Fibroblast of gingiva (primary cell): ENCODE results near the gene MRPS22.
"Not testable (repeated sequence)": the region's sequence is repeated elsewhere in the genome, so short reads cannot be mapped to it uniquely, and the experiment has no call there.

Experiments
- DNase-seq: peaks from one replicate; pipeline ENCODE4 v3.0.0-alpha.2; 2011; ENCODE audit warnings: low read depth

The MRPS22 gene

DNA sequence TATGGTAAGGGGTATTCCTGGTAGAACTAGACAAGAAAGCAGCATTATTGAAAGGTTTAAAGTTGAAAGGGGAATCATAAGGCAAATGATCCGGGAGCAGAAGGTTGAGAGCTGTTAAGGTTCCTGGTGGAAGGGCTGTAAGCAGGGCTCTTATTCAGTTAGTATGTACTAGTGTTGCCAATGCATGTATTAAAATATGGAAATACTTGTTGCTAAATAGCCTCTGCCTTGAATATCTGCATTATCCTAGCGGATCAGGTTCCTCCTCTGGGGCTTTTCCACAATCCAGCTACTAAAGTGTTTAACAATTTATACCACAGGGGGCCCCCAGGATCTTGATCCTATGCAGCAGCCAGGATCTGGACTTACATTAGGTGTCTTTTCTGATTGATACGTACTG, 52.9 kb downstream of the MRPS22 start:
- no peak for DNase-seq

- not testable (repeated sequence) for DNase-seq
Measured at GRCh38 chr3:139401155-139401554, 57.3 kb downstream of the MRPS22 start.
